Measurements from ENCODE around the gene ALDH16A1.

Gene ALDH16A1

DNA sequence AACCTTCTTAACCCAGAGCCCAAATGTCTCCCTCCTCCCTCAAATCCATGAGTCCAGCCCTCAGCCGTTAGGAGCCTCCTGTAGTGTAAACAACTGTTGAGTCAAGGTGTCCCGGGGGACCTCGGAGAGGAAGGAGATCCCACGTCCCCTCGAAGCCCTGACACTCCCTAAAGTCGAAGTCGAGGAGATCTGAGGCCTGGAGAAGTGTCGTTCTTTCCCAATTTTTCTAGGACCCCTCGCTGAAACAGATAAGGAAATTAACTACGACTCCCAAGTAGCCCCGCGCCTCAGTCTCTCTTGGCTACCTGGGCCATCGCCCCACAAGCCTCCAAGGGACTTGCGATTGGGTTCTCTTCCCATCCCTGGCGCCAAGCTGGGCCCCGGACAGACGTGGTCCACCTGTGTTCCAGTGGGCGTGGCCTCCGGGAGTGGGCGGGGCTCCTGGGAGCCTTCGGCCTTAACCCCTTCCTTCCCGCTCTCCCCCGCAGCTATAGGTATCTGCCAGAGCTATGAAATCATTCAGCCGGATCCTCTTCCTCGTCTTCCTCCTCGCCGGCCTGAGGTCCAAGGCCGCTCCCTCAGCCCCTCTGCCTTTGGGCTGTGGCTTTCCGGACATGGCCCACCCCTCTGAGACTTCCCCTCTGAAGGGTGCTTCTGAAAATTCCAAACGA lies 27.0 kb upstream of the ALDH16A1 start:
- DNase-seq (ENCODE audit: low read depth in 1 of 2, low spot score in 1 of 2) = no peak
- Histone ChIP-seq H3K27ac (replicated peaks) (no peak overlapping the region), H3K27me3 (ENCODE audit: insufficient read depth, poor library complexity, severe bottlenecking) (peaks cover 86% of the 10 kb centered on the region), H3K4me3 (replicated peaks; ENCODE audit: insufficient read depth, low read length) (no peak overlapping the region)
- TF ChIP-seq, protein P1, sequence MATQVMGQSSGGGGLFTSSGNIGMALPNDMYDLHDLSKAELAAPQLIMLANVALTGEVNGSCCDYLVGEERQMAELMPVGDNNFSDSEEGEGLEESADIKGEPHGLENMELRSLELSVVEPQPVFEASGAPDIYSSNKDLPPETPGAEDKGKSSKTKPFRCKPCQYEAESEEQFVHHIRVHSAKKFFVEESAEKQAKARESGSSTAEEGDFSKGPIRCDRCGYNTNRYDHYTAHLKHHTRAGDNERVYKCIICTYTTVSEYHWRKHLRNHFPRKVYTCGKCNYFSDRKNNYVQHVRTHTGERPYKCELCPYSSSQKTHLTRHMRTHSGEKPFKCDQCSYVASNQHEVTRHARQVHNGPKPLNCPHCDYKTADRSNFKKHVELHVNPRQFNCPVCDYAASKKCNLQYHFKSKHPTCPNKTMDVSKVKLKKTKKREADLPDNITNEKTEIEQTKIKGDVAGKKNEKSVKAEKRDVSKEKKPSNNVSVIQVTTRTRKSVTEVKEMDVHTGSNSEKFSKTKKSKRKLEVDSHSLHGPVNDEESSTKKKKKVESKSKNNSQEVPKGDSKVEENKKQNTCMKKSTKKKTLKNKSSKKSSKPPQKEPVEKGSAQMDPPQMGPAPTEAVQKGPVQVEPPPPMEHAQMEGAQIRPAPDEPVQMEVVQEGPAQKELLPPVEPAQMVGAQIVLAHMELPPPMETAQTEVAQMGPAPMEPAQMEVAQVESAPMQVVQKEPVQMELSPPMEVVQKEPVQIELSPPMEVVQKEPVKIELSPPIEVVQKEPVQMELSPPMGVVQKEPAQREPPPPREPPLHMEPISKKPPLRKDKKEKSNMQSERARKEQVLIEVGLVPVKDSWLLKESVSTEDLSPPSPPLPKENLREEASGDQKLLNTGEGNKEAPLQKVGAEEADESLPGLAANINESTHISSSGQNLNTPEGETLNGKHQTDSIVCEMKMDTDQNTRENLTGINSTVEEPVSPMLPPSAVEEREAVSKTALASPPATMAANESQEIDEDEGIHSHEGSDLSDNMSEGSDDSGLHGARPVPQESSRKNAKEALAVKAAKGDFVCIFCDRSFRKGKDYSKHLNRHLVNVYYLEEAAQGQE (IDR thresholded peaks at IDR 0.05; ENCODE audit: insufficient replicate concordance, low read depth) = no peak
- TF ChIP-seq SPI1 (IDR thresholded peaks at IDR 0.05; ENCODE audit: borderline replicate concordance, low read depth) = no peak
- TF ChIP-seq CTCF (IDR thresholded peaks at IDR 0.05; ENCODE audit: insufficient read depth, low read length) = no peak
- no peak for TF ChIP-seq GABPA (IDR thresholded peaks at IDR 0.05; ENCODE audit: low read depth)
- TF ChIP-seq POLR2AphosphoS5 (IDR thresholded peaks at IDR 0.05; ENCODE audit: low read depth) = no peak

GRCh38 chr19:49427339-49427738 lies 25.7 kb upstream of the ALDH16A1 start:
- Histone ChIP-seq H3K27me3 (ENCODE audit: insufficient read depth, poor library complexity, severe bottlenecking) (peaks cover 78% of the 10 kb centered on the region), H3K27ac (replicated peaks) (no peak overlapping the region), H3K4me3 (replicated peaks; ENCODE audit: insufficient read depth, low read length) (no peak overlapping the region)
- no peak for DNase-seq (ENCODE audit: low read depth in 1 of 2, low spot score in 1 of 2)
- TF ChIP-seq CTCF (IDR thresholded peaks at IDR 0.05; ENCODE audit: insufficient read depth, low read length) (no peak), GABPA (IDR thresholded peaks at IDR 0.05; ENCODE audit: low read depth) (no peak), SPI1 (IDR thresholded peaks at IDR 0.05; ENCODE audit: borderline replicate concordance, low read depth) (no peak), POLR2AphosphoS5 (IDR thresholded peaks at IDR 0.05; ENCODE audit: low read depth) (no peak)
- TF ChIP-seq, protein P1 (IDR thresholded peaks at IDR 0.05; ENCODE audit: insufficient replicate concordance, low read depth) = no peak

DNA sequence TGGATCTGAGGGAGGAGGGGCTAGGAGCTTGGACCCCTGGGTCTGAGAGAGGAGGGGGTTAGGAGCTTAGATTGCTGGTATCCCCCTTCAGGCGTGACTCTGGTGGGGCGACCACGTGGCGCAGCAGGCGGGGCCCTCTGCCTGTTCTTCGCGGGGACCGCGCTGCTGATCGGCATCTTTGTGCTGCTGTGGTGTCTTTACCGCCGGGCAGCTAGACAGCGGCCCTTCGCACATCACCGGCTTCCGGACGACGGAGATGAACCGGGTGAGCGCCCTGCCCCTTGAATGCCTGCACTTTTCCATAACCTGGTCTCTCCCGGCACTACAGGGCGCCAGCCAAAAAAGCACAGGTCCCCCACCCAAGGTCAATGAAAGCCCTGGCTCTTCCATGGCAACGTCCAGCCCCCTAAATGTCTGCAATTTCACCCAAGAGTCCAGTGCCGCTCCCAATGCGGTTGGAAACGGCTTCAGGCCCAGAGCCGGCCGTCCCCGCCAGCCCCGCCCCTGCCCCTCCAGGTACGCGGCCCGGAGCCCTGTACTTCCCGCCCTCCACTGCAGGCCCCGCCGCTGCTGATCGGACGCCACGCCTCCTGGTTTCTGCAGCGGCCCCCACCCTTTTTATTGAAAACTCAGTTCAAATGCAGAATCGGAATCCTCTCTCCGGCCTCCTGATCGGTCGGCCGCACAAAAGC lies 25.0 kb upstream of the ALDH16A1 start:
- DNase-seq (ENCODE audit: low read depth in 1 of 2, low spot score in 1 of 2) = no peak
- Histone ChIP-seq H3K27ac (replicated peaks) (no peak overlapping the region), H3K4me3 (replicated peaks; ENCODE audit: insufficient read depth, low read length) (no peak overlapping the region), H3K27me3 (ENCODE audit: insufficient read depth, poor library complexity, severe bottlenecking) (peaks cover 72% of the 10 kb centered on the region)
- no peak for TF ChIP-seq POLR2AphosphoS5 (IDR thresholded peaks at IDR 0.05; ENCODE audit: low read depth)
- TF ChIP-seq GABPA (IDR thresholded peaks at IDR 0.05; ENCODE audit: low read depth) = no peak
- TF ChIP-seq, protein P1 (IDR thresholded peaks at IDR 0.05; ENCODE audit: insufficient replicate concordance, low read depth) = no peak
- TF ChIP-seq CTCF (IDR thresholded peaks at IDR 0.05; ENCODE audit: insufficient read depth, low read length) = no peak
- no peak for TF ChIP-seq SPI1 (IDR thresholded peaks at IDR 0.05; ENCODE audit: borderline replicate concordance, low read depth)

All from HL-60 (cell line).